ENCODE data around the gene TAB2.

TAB2 gene

GRCh38 chr6:149363154-149363553 lies 45.6 kb downstream of the TAB2 start:
- Histone ChIP-seq H3K4me3 (ENCODE audit: low read depth, low read length) (no peak overlapping the region), H3K27ac (no peak overlapping the region), H3K36me3 (replicated peaks) (no peaks in the 10 kb centered on the region), H3K27me3 (replicated peaks) (no peaks in the 10 kb centered on the region)
- TF ChIP-seq CTCF (IDR thresholded peaks at IDR 0.05; ENCODE audit: low read depth, low read length, missing control alignments), result no peak
- in situ Hi-C loops (cut with HindIII; ENCODE audit: low pct_ligation_motif_present, low sequenced_read_pairs), result no loop called here
- no peak for DNase-seq

GRCh38 chr6:149364557-149364956 lies 47.0 kb downstream of the TAB2 start:
- H3K36me3 ChIP-seq (replicated peaks), result no peaks in the 10 kb centered on the region
- H3K4me3 ChIP-seq (ENCODE audit: low read depth, low read length), result no peak overlapping the region
- in situ Hi-C loops (cut with HindIII; ENCODE audit: low pct_ligation_motif_present, low sequenced_read_pairs), result no loop called here
- DNase-seq, result no peak
- H3K27ac ChIP-seq, result no peak overlapping the region
- H3K27me3 ChIP-seq (replicated peaks), result no peaks in the 10 kb centered on the region
- no peak for TF ChIP-seq CTCF (IDR thresholded peaks at IDR 0.05; ENCODE audit: low read depth, low read length, missing control alignments)

GRCh38 chr6:149365197-149365596 lies 47.7 kb downstream of the TAB2 start:
- no peak overlapping the region for H3K4me3 ChIP-seq (ENCODE audit: low read depth, low read length)
- in situ Hi-C loops (cut with HindIII; ENCODE audit: low pct_ligation_motif_present, low sequenced_read_pairs), result no loop called here
- H3K27ac ChIP-seq, result no peak overlapping the region
- no peaks in the 10 kb centered on the region for H3K36me3 ChIP-seq (replicated peaks)
- no peaks in the 10 kb centered on the region for H3K27me3 ChIP-seq (replicated peaks)
- no peak for TF ChIP-seq CTCF (IDR thresholded peaks at IDR 0.05; ENCODE audit: low read depth, low read length, missing control alignments)
- DNase-seq, result no peak

- no peak for DNase-seq
- Histone ChIP-seq H3K4me3 (ENCODE audit: low read depth, low read length) (no peak overlapping the region), H3K27me3 (replicated peaks) (no peaks in the 10 kb centered on the region), H3K27ac (no peak overlapping the region), H3K36me3 (replicated peaks) (no peaks in the 10 kb centered on the region)
- TF ChIP-seq CTCF (IDR thresholded peaks at IDR 0.05; ENCODE audit: low read depth, low read length, missing control alignments), result no peak
- in situ Hi-C loops (cut with HindIII; ENCODE audit: low pct_ligation_motif_present, low sequenced_read_pairs), result no loop called here
Measured at GRCh38 chr6:149366267-149366921, 48.9 kb downstream of the TAB2 start.

GRCh38 chr6:149368065-149368464 lies 50.6 kb downstream of the TAB2 start:
- Histone ChIP-seq H3K27ac (no peak overlapping the region), H3K4me3 (ENCODE audit: low read depth, low read length) (no peak overlapping the region), H3K27me3 (replicated peaks) (no peaks in the 10 kb centered on the region), H3K36me3 (replicated peaks) (no peaks in the 10 kb centered on the region)
- TF ChIP-seq CTCF (IDR thresholded peaks at IDR 0.05; ENCODE audit: low read depth, low read length, missing control alignments), result no peak
- in situ Hi-C loops (cut with HindIII; ENCODE audit: low pct_ligation_motif_present, low sequenced_read_pairs), result no loop called here
- no peak for DNase-seq

- no peak for DNase-seq
- in situ Hi-C loops (cut with HindIII; ENCODE audit: low pct_ligation_motif_present, low sequenced_read_pairs), result no loop called here
- H3K36me3 ChIP-seq (replicated peaks), result no peaks in the 10 kb centered on the region
- H3K27me3 ChIP-seq (replicated peaks), result no peaks in the 10 kb centered on the region
- no peak overlapping the region for H3K27ac ChIP-seq
- no peak overlapping the region for H3K4me3 ChIP-seq (ENCODE audit: low read depth, low read length)
- TF ChIP-seq CTCF (IDR thresholded peaks at IDR 0.05; ENCODE audit: low read depth, low read length, missing control alignments), result no peak
Measured at GRCh38 chr6:149371154-149371553, 53.6 kb downstream of the TAB2 start.
